ENCODE data around the gene BHLHE40. TPM values are rescaled to one million over a fixed set of nuclear protein-coding genes. Genes with fewer than 3 reads are reported as not detected.

The BHLHE40 gene
- total and polyA plus RNA-seq, 2 of the 13 experiments (the other 11 are each of a cell fraction or from before 2014, with no cell fraction given) = 1.8 to 51.0 TPM

- intact Hi-C loops (cut with micrococcal nuclease; ENCODE audit: unreplicated experiment) = loop anchor here (1.0 to 2.0 kb wide), 4 partner anchors 33 to 304 kb away; no protein-coding TSS in a partner anchor
- ChIA-PET CTCF (ENCODE audit: low intra/inter-chr PET ratio, low total read pairs) (interaction anchor here (1.5 to 1.6 kb wide), 2 partner anchors 304 to 315 kb away, joined by 10 read pairs; no protein-coding TSS in a partner anchor), POLR2A (interaction anchor here (0.6 to 0.7 kb wide), 2 partner anchors 46 to 559 kb away, joined by 3 read pairs; partner anchors contain the start of gene SUMF1)
- WGBS (ENCODE audit: low lambda C conversion rate) = 82% methylated on average over 1 of the region's 5 CpGs
- FAIRE-seq (no peak), DNase-seq (ENCODE audit: low spot score) (no peak), ATAC-seq (no peak; the same call in 2 of the 3 replicates)
- no peaks in the 10 kb centered on the region for H3K36me3 ChIP-seq (replicated peaks in 1 of 2; ENCODE audit: control insufficient read depth in 1 of 2, insufficient read depth in 2 of 2, low read length in 2 of 2)
- no peaks in the 10 kb centered on the region for H4K20me1 ChIP-seq (ENCODE audit: insufficient read depth, low read length)
- no TSS peak for BruUV-seq (replicated peaks)
- H3K27me3 ChIP-seq (ENCODE audit: control insufficient read depth in 1 of 2, insufficient read depth in 2 of 2, low read length in 2 of 2) = no peaks in the 10 kb centered on the region; a peak in 1 of 5 replicates
- no peaks in the 10 kb centered on the region for H3K79me2 ChIP-seq (ENCODE audit: insufficient read depth, low read length)
- TF ChIP-seq ZNF800 (CRISPR knock-in tag; IDR thresholded peaks at IDR 0.05) (no peak), HDAC6 (IDR thresholded peaks at IDR 0.05; ENCODE audit: low read depth, low read length) (no peak), ZKSCAN8 (CRISPR knock-in tag; IDR thresholded peaks at IDR 0.05; ENCODE audit: borderline replicate concordance) (no peak), BCLAF1 (IDR thresholded peaks at IDR 0.05) (no peak), ERF (CRISPR knock-in tag; IDR thresholded peaks at IDR 0.05) (no peak)
- in situ Hi-C loops (cut with HindIII; ENCODE audit: extremely low pct_ligation_motif_present, low pct_unique_long_range_greater_than_20kb) = no loop called here
- H3K4me2 ChIP-seq (ENCODE audit: low read depth, low read length) = peak overlapping the region; percentile 91
- peaks cover 46% of the 10 kb centered on the region for H3K4me1 ChIP-seq (ENCODE audit: insufficient read depth, low read length)
- H3K9ac ChIP-seq (ENCODE audit: insufficient read depth, low read depth, low read length) = 0 out of 2 replicates have a peak overlapping the region, but pooled peaks have one; percentile 8
- H3K9me3 ChIP-seq (ENCODE audit: low read length) = no peaks in the 10 kb centered on the region
- no peak overlapping the region for H2AFZ ChIP-seq (ENCODE audit: low read length)
- no peak overlapping the region for H3K27ac ChIP-seq (ENCODE audit: extremely low read length, insufficient read depth, low read length)
- peak overlapping the region in 1 of 3 experiments; percentile 48; a peak in 3 of 6 replicates for H3K4me3 ChIP-seq (replicated peaks in 1 of 3; ENCODE audit: insufficient read depth in 1 of 3, low read depth in 2 of 3, low read length in 3 of 3)
Measured at GRCh38 chr3:5026046-5026362, 46.8 kb downstream of the BHLHE40 start.
